Osteoblast (primary cell): Measurements from ENCODE around the gene ILF3. TPM values are rescaled to one million over a fixed set of nuclear protein-coding genes. Genes with fewer than 3 reads are reported as not detected.
"Not testable (repeated sequence)": the region's sequence is repeated elsewhere in the genome, so short reads cannot be mapped to it uniquely, and the experiment has no call there.

ENCODE experiments used
- DNase-seq: peaks from one replicate; pipeline ENCODE4 v3.0.0; 2011; ENCODE audit warnings: low spot score, mixed read lengths; ENCODE audit not compliant: insufficient read length; ENCODE audit errors: missing footprints
- H2AFZ ChIP-seq: 2 replicates; pipeline ENCODE4 v1.6.0; 2011; ENCODE audit warnings: mild to moderate bottlenecking, low read length
- H3K27ac ChIP-seq: 2 replicates; pipeline ENCODE4 v1.5.1; 2011; ENCODE audit warnings: mild to moderate bottlenecking, low read depth, low read length, moderate library complexity
- H3K27me3 ChIP-seq: 2 replicates; pipeline ENCODE4 v1.6.0; 2012; ENCODE audit warnings: mild to moderate bottlenecking, control low read depth, inconsistent platforms, low read length, moderate library complexity; ENCODE audit not compliant: insufficient read depth
- H3K36me3 ChIP-seq: 2 replicates; pipeline ENCODE4 v1.5.1; 2011; ENCODE audit warnings: mild to moderate bottlenecking, low read length, control low read depth, moderate library complexity; ENCODE audit not compliant: insufficient read depth
- H3K4me1 ChIP-seq: 2 replicates; pipeline ENCODE4 v1.5.1; 2011; ENCODE audit warnings: mild to moderate bottlenecking, low read length, control low read depth, moderate library complexity; ENCODE audit not compliant: insufficient read depth
- H3K4me2 ChIP-seq: 2 replicates; pipeline ENCODE4 v1.6.0; 2011; ENCODE audit warnings: mild to moderate bottlenecking, low read length; ENCODE audit not compliant: insufficient read depth
- H3K4me3 ChIP-seq: fragments of 200-600 bp; sonication (generic); 3 replicates; pipeline ENCODE4 v1.5.1; 2012; ENCODE audit warnings: mild to moderate bottlenecking, low read length, inconsistent platforms; ENCODE audit not compliant: insufficient read depth
- H3K79me2 ChIP-seq: 2 replicates; pipeline ENCODE4 v1.6.0; 2012; ENCODE audit warnings: mild to moderate bottlenecking, low read length, control low read depth, inconsistent platforms; ENCODE audit not compliant: insufficient read depth
- H3K9me3 ChIP-seq: 2 replicates; pipeline ENCODE4 v1.5.1; 2011; ENCODE audit warnings: low read depth, low read length, control low read depth
- H4K20me1 ChIP-seq: 2 replicates; pipeline ENCODE4 v1.6.0; 2012; ENCODE audit warnings: mild to moderate bottlenecking, low read length, control low read depth; ENCODE audit not compliant: insufficient read depth
- CTCF ChIP-seq: IDR thresholded peaks from 2 replicates; pipeline ENCODE4 v1.5.1; 2011; ENCODE audit warnings: mild to moderate bottlenecking, low read depth, low read length, moderate library complexity; ENCODE audit errors: extremely low read depth
- total RNA-seq: library from RNA; depleted of rRNA; stranded (reverse); fragments of >200 nt; gene quantifications from 2 replicates; pipeline ENCODE4 v1.2.3, GENCODE V29; 2012

The ILF3 gene
- total RNA-seq, 1 donor = 107 TPM

GRCh38 chr19:10661946-10662345 is 7.8 kb downstream of the ILF3 start:
- TF ChIP-seq CTCF = no peak
- Histone ChIP-seq H4K20me1 (peaks cover 92% of the 10 kb centered on the region), H3K79me2 (peaks cover 100% of the 10 kb centered on the region), H3K27ac (peak overlapping the region; percentile 79), H3K4me3 (peak overlapping the region; percentile 25), H3K4me1 (peaks cover 30% of the 10 kb centered on the region), H2AFZ (no peak overlapping the region), H3K27me3 (no peaks in the 10 kb centered on the region), H3K4me2 (peak overlapping the region; percentile 65), H3K36me3 (peaks cover 36% of the 10 kb centered on the region), H3K9me3 (no peaks in the 10 kb centered on the region)
- DNase-seq = no peak

GRCh38 chr19:10662384-10663251 is 8.5 kb downstream of the ILF3 start:
- H3K9me3 ChIP-seq = no peaks in the 10 kb centered on the region
- peak overlapping the region; percentile 28 for H3K4me3 ChIP-seq
- H3K4me1 ChIP-seq = peaks cover 30% of the 10 kb centered on the region
- H2AFZ ChIP-seq = no peak overlapping the region
- no peak for TF ChIP-seq CTCF
- DNase-seq = no peak
- H3K4me2 ChIP-seq = peak overlapping the region; percentile 65
- peak overlapping the region; percentile 79 for H3K27ac ChIP-seq
- peaks cover 90% of the 10 kb centered on the region for H4K20me1 ChIP-seq
- H3K27me3 ChIP-seq = no peaks in the 10 kb centered on the region
- H3K79me2 ChIP-seq = peaks cover 100% of the 10 kb centered on the region
- H3K36me3 ChIP-seq = peaks cover 32% of the 10 kb centered on the region

GRCh38 chr19:10663252-10663563 is 9.1 kb downstream of the ILF3 start:
- H2AFZ ChIP-seq, DNase-seq, H3K27me3 ChIP-seq, H3K9me3 ChIP-seq, H3K4me3 ChIP-seq: not testable (repeated sequence)
- Histone ChIP-seq H3K4me2 (peak overlapping the region; percentile 65), H3K27ac (peak overlapping the region; percentile 79), H3K36me3 (peaks cover 30% of the 10 kb centered on the region), H4K20me1 (peaks cover 90% of the 10 kb centered on the region), H3K4me1 (peaks cover 30% of the 10 kb centered on the region), H3K79me2 (peaks cover 100% of the 10 kb centered on the region)

GRCh38 chr19:10667867-10668266 is 13.7 kb downstream of the ILF3 start:
- H3K27me3 ChIP-seq = no peaks in the 10 kb centered on the region
- H3K27ac ChIP-seq = no peak overlapping the region
- peaks cover 99% of the 10 kb centered on the region for H3K79me2 ChIP-seq
- no peak for DNase-seq
- H2AFZ ChIP-seq = no peak overlapping the region
- peaks cover 9% of the 10 kb centered on the region for H3K4me1 ChIP-seq
- TF ChIP-seq CTCF = no peak
- H3K9me3 ChIP-seq = no peaks in the 10 kb centered on the region
- H3K4me3 ChIP-seq = no peak overlapping the region
- peaks cover 87% of the 10 kb centered on the region for H4K20me1 ChIP-seq
- peaks cover 32% of the 10 kb centered on the region for H3K36me3 ChIP-seq
- no peak overlapping the region for H3K4me2 ChIP-seq
